Stimulated activated naive CD4-positive, alpha-beta T cell treated with Interleukin-2 at 50 U/mL for 16 hours (primary cell): ENCODE results near the gene SCO1.
"Not testable (repeated sequence)": the region's sequence is repeated elsewhere in the genome, so short reads cannot be mapped to it uniquely, and the experiment has no call there.

Experiments used
- DNase-seq: peaks from one replicate; lab custom pipeline; 2025; lab: John Stamatoyannopoulos, UW

SCO1 gene

GRCh38 chr17:10697092-10698081, at the start of gene SCO1, which contains the start of gene ADPRM:
SCO1 (minus strand) TSS chr17:10697533; CDS start chr17:10697507, 26 bp downstream.
ADPRM (plus strand) TSS chr17:10697594; CDS start chr17:10704927, 7,333 bp downstream.
- peak; percentile 91 for DNase-seq

DNA sequence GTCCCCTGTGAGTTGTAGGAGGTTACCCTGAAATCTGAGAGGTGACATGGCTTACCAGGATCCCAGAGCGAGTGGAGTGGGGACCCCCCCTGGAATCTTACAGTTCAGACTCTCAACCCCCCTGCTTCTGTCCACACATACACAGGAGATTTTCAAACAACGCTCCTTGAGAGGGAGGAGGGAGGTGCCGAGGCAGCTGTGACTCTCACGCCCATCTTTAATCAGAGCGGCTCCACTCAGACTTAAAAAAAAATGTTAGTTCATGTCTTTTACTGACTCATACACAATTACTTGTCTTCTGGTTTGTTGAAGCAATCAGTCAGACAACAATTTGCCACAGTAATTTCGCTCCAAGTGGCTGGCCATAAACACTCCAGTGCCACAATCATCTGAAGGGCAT, 47.9 kb upstream of the SCO1 start:
- no peak for DNase-seq

DNA sequence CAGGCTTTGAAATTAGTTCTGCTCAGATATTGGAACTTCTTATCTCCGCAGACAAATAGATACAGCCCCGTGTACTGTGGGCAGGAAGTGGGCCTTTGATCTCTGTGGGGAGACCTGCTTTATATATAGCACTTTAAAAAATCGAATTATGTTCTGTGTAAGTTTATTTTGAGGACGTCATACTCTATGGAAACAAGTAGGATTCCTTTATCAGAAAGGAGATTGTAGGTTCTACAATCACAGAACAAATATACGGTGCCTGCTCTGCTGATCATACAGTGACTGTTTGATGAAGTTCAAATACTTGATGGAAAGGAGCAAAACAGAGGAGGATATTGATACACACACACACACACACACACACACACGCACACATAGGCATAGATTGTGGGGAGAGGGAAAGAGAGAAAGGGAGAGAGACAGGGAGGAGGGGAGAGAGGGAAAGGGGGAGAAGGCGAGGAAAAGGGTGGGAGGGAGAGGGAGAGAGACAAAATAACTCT, 47.2 kb upstream of the SCO1 start:
- no peak for DNase-seq

DNA sequence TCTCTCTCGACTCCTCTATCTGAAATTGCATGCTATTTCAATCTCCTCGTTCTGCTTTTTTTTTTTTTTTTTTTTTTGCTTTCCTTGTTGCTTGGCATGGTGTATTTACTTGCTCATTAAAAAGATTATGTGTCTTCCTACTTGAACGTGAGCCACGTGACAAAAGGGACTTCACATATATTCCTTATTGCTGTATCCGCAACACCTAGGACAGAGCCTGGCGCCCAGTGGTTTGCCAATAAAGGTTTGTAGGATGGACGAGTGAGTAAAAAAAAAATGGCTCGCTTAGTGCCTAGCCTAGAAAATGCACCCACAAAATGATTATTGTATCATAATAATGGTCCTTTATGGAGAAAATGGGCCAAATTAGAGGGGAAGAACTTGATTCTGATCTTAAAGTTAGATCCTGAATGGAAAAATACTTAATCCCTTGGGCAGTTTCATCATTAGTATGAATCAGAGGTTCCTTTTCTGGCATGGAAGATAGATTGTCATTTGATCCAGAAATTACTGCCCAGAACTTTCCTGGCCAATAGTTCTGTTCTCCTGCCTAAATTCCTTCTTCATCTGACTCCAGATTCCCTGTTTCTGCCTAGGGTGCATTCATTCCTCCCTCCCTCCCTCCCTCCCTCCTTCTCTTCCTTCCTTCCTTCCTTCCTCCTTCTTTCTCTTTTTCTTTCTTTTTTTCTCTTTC, 46.1 kb upstream of the SCO1 start:
- DNase-seq, result no peak

GRCh38 chr17:10742431-10742830, 45.1 kb upstream of the SCO1 start:
- no peak for DNase-seq

- DNase-seq, result no peak
These were observed 44.2 kb upstream of the SCO1 start for GRCh38 chr17:10741416-10742135.

DNA sequence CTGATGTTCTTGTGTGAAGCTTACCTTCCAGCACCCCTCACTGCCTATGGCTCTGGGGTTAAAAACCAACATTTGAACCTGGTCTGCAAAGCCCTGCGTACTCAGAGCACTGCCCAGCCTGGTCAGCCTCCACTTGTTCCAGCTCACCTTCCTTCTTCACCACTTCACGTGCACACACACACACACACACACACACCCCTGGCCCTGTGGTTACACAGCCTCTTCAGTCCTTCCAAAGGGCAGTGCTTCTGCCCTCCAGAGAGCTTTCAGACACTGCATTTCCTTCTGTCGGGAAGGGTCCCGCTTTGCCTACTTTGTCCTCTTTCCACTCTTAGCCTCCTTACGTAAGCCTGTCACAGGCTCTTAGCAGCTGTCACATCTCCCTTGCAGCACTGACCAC, 42.1 kb upstream of the SCO1 start:
- DNase-seq, result no peak

GRCh38 chr17:10738521-10739258, 41.4 kb upstream of the SCO1 start:
- DNase-seq, result no peak

- no peak for DNase-seq
These were observed 40.4 kb upstream of the SCO1 start for GRCh38 chr17:10737736-10738135.

DNA sequence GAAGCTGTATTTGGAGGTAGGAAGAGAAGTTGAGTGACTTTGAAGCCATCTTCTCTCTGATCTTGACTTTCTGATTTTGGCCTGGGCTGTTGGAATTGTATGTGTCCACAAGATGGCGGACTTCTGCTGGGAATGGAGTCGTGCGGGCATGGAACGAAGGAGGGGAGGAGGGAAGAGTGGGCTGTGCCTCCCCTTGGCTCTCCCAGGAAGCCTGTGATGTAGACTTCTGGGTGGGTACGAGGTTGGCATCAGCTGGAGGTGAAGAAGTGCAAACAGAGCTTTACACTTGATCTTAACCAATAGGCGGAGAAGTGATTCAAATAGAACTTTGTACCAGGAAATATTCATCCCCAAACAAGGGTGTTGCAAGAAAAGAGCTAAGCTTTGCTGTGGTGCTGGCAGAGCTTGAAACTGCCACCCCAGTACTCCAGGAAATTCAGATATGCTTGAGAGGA, 39.9 kb upstream of the SCO1 start:
- no peak for DNase-seq

GRCh38 chr17:10735821-10736220, 38.5 kb upstream of the SCO1 start:
- no peak for DNase-seq

- DNase-seq, result no peak
These were observed 37.9 kb upstream of the SCO1 start for GRCh38 chr17:10735251-10735650.

DNA sequence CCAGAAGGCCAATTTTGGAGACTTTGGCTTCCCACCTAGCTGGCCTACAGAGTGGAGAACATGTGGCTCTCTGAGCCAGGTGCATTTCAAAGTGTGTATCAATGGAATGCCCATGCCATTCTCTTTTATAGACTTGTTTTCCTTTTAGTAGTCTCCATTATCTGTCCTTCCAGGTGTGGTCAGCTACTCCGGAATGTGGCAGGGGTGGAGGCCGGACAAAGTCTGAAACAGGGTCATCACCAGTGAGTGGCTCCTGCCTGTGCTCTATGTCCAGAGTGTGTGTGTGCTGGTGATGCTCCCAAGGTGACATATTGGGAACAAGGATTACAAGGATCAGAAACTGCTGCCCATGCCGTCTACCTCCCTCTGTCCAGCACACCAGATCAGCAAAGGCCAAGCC, 36.3 kb upstream of the SCO1 start:
- DNase-seq, result no peak

- DNase-seq, result not testable (repeated sequence)
These were observed 34.8 kb upstream of the SCO1 start for GRCh38 chr17:10732121-10732520.

DNA sequence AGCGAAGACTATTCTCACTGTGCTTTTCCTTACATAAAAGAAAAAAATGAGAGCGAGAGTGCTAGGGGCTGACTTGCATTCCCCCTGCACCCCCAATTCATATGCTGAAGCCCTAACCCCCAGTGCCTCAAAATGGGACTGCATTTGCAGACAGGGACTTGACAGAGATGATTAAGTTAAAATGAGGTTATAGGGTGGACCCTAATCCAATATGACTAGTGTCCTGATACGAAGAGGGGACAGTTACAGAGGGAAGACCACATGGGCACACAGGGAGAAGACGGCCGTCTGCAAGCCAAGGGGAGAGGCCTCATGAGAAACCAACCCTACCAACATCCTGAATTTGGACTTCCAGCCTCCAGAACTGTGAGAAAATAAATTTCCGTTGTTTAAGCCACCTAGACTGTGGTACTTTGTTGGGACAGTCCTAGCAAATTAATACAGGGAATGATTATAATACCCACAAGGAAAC, 34.1 kb upstream of the SCO1 start:
- no peak for DNase-seq

GRCh38 chr17:10730247-10730646, 32.9 kb upstream of the SCO1 start:
- DNase-seq, result peak; percentile 39

- peak; percentile 51 for DNase-seq
These were observed 32.2 kb upstream of the SCO1 start, which contains the start of gene TMEM220 for GRCh38 chr17:10729334-10730193. TMEM220 (minus strand) TSS chr17:10730023; CDS start chr17:10729851, 172 bp downstream.

DNA sequence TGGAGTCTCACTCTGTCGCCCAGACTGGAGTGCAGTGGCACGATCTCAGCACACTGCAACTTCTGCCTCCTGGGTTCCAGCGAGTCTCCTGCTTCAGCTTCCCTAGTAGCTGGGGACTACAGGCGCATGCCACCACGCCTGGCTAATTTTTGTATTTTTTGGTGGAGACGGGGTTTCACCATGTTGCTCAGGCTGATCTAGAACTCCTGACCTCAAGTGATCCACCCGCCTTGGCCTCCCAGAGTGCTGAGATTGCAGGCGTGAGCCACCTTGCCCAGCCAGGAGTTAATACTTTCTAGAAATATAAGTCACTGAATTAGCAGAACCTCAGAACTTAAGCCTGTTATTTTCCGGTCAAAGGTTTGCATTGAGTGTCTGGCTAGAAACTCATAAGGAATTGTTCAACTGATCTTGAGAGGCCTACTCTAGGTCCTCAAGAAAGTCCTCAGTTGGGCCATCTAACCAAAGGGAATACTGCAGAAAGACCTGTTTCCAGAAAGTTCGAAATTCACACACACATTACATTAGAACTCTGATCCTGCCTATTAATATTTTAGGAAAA, 31.1 kb upstream of the SCO1 start:
- no peak for DNase-seq

DNA sequence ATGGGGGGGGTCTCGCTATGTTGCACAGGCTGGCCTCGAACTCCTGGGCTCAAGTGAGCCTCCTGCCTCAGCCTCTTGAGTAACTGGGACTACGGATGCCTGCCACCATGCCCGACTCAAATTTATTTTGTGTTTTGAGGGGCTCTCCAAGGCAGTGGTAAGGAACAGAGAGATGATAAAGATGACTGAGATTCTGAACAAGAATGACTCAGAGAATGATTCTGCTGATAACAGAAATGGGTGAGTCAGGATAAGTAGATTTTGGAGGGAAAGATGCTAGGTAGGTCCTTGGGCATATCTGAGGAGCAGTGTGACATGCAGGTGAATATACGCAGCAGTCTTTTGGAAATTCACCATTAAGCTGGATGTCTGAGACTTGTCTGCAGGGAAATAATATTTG, 29.9 kb upstream of the SCO1 start:
- no peak for DNase-seq

GRCh38 chr17:10726196-10726595, 28.9 kb upstream of the SCO1 start:
- DNase-seq, result no peak
